ENCODE measurements around the gene RNU1-3. TPM values are rescaled to one million over a fixed set of nuclear protein-coding genes. Genes with fewer than 3 reads are reported as not detected.

The RNU1-3 gene
- total RNA-seq, result under 0.01 TPM in 2 replicates

DNA sequence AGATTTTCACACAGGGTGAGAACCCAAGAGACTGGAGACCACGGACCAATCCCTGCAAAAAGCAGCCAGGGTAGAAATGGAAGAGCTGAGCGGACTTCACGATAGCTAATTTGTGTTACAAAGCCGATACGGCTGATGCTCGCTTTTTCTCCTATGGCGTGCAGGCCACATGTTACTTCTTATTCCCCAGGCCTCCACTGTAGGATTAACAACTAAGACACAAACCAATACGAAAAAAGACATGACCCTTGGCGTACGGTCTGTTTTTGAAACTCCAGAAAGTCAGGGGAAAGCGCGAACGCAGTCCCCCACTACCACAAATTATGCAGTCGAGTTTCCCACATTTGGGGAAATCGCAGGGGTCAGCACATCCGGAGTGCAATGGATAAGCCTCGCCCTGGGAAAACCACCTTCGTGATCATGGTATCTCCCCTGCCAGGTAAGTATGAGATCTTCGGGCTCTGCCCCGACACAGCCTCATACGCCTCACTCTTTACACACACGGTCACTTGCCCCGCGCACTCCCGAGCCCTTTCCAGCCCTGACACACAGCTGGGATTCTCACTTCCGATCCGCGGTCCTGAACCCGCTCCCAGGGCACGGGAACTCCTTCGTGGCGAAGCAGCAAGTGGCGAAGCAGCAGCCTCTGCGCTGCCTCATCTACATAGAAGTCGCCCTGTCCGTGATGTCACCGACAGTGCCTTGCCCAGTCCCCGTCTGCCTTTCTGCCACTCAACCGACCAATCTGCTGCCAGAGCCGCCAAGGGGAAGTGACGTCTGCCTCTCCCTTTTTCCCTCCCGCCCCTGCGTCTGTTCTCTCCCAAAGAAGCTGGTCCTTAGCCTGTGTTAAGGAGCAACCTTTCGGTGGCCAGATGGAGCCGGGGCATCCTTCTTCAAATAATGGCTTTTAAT lies at the start of gene RNU1-3:
Gene RNU1-3 (minus strand): TSS at position 447 of the 912 bp plus-strand sequence.

Other genes with a start within 250 kb of the RNU1-3 start
- gene SPATA21, start 229.5 kb downstream of the RNU1-3 start, total RNA-seq, result not detected in 2 replicates
- gene NECAP2, start 226.2 kb downstream of the RNU1-3 start, total RNA-seq, result 69.1 and 90.8 TPM in 2 replicates
- under 0.01 TPM in 2 replicates for gene RNU1-1, start 152.7 kb downstream of the RNU1-3 start, total RNA-seq
- 17.4 and 23.8 TPM in 2 replicates for gene NBPF1, start 53.4 kb downstream of the RNU1-3 start, total RNA-seq
- gene RNU1-4, start 73.6 kb upstream of the RNU1-3 start, total RNA-seq, result under 0.01 TPM in 2 replicates
- gene RNU1-2, start 229.0 kb upstream of the RNU1-3 start, total RNA-seq, result under 0.01 TPM in 2 replicates